K562 (cell line): ENCODE results near the gene ETV2. TPM values are rescaled to one million over a fixed set of nuclear protein-coding genes. Genes with fewer than 3 reads are reported as not detected.

Experiments
- AFF4 ChIP-seq: sonication (generic); formaldehyde crosslinking; IDR thresholded peaks from 2 replicates; pipeline ENCODE4 v1.8.0; 2023; ENCODE audit warnings: mild to moderate bottlenecking, missing genetic modification reagents
- BACH1 ChIP-seq: fragments of 200-800 bp; sonication (Bioruptor generic); IDR thresholded peaks from 2 replicates; pipeline ENCODE4 v1.6.1; 2016; ENCODE audit warnings: missing genetic modification characterization, missing compliant biosample characterization
- CTBP1 ChIP-seq: fragments of 450-650 bp; IDR thresholded peaks from 2 replicates; pipeline ENCODE4 v1.6.1; 2016; ENCODE audit warnings: borderline replicate concordance
- ESRRA ChIP-seq: fragments of 450-650 bp; IDR thresholded peaks from 2 replicates; pipeline ENCODE4 v1.6.1; 2014; ENCODE audit warnings: low read depth, mild to moderate bottlenecking, moderate library complexity, borderline replicate concordance
- FOSL1 ChIP-seq: fragments of 200-800 bp; sonication (Bioruptor generic); conservative IDR thresholded peaks from 2 replicates; pipeline ENCODE4 v1.6.1; 2016; ENCODE audit warnings: missing genetic modification characterization, missing compliant biosample characterization
- GABPB1 ChIP-seq: sonication (generic); formaldehyde crosslinking; IDR thresholded peaks from 2 replicates; pipeline ENCODE4 v1.8.0; 2022; ENCODE audit warnings: mild to moderate bottlenecking, missing genetic modification reagents
- GATAD2A ChIP-seq: fragments of 450-650 bp; IDR thresholded peaks from 2 replicates; pipeline ENCODE4 v1.6.1; 2017
- HDAC1 ChIP-seq, 2 experiments: fragments of 450-650 bp; IDR thresholded peaks; 2 replicates each; pipeline ENCODE4 v1.6.1; 2016 to 2017; ENCODE audit warnings: inconsistent platforms in 1 of 2, mild to moderate bottlenecking in 1 of 2, moderate library complexity in 1 of 2
- HDGF ChIP-seq: fragments of 450-650 bp; IDR thresholded peaks from 2 replicates; pipeline ENCODE4 v1.6.1; 2016
- HIVEP1 ChIP-seq: fragments of 250-450 bp; sonication (Bioruptor Pico); IDR thresholded peaks from 2 replicates; pipeline ENCODE4 v1.4.0; 2020; ENCODE audit warnings: mild to moderate bottlenecking
- LARP7 ChIP-seq: fragments of 450-650 bp; IDR thresholded peaks from 2 replicates; pipeline ENCODE4 v1.6.1; 2016
- MTA1 ChIP-seq: fragments of 450-650 bp; IDR thresholded peaks from 2 replicates; pipeline ENCODE4 v1.6.1; 2017; ENCODE audit warnings: borderline replicate concordance
- NEUROD1 ChIP-seq: fragments of 150-350 bp; IDR thresholded peaks from 2 replicates; pipeline ENCODE4 v1.6.1; 2014; ENCODE audit warnings: borderline replicate concordance, low read length, low read depth; ENCODE audit not compliant: partially characterized antibody
- SMC3 ChIP-seq: conservative IDR thresholded peaks from 2 replicates; pipeline ENCODE4 v1.6.1; 2011; ENCODE audit warnings: low read depth, low read length, improper control_type of control experiment; ENCODE audit not compliant: insufficient read depth
- SP1 ChIP-seq: sonication (generic); formaldehyde crosslinking; IDR thresholded peaks from 2 replicates; pipeline ENCODE4 v1.8.1; 2022; ENCODE audit warnings: mild to moderate bottlenecking, missing genetic modification reagents
- TCF7 ChIP-seq: sonication (generic); IDR thresholded peaks from 2 replicates; pipeline ENCODE4 v1.6.1; 2016; ENCODE audit warnings: antibody characterized with exemption, borderline replicate concordance
- TFAM ChIP-seq: fragments of 250-450 bp; sonication (Bioruptor Pico); conservative IDR thresholded peaks from 2 replicates; pipeline ENCODE4 v1.5.0; 2021; ENCODE audit warnings: mild to moderate bottlenecking, moderate library complexity
- ZKSCAN1 ChIP-seq: fragments of 150-350 bp; IDR thresholded peaks from 2 replicates; pipeline ENCODE4 v1.6.1; 2016; ENCODE audit warnings: low read depth, low read length
- ZNF511 ChIP-seq: sonication (generic); formaldehyde crosslinking; IDR thresholded peaks from 2 replicates; pipeline ENCODE4 v1.8.0; 2022; ENCODE audit warnings: mild to moderate bottlenecking, missing genetic modification reagents
- ZNF609 ChIP-seq: sonication (generic); formaldehyde crosslinking; IDR thresholded peaks from 2 replicates; pipeline ENCODE4 v1.8.1; 2023; ENCODE audit warnings: missing genetic modification reagents, mild to moderate bottlenecking, borderline replicate concordance
- polyA plus RNA-seq, 8 experiments: library from polyadenylated mRNA; depleted of rRNA in 4 of 8; stranded (reverse) in 5 of 8; unstranded in 3 of 8; fragments of >200 nt; fragmentation: Nextera tagmentation in 2 of 8; fragmentation: Illumina TruSeq in 1 of 8; extraction: Ambion mirVana in 2 of 8; extraction: Trizol in 1 of 8; gene quantifications; 2 replicates each; pipeline versions ENCODE4 v1.2.1 to v1.2.3, GENCODE V29; 2011 to 2014; ENCODE audit warnings: inconsistent platforms in 1 of 8, missing spikeins in 1 of 8
- total RNA-seq, 7 experiments: library from RNA; depleted of rRNA in 6 of 7; stranded (reverse); fragments of >200 nt in 6 of 7; fragmentation: Illumina TruSeq in 2 of 7; extraction: Trizol in 2 of 7; gene quantifications; 2 replicates each; pipeline versions ENCODE4 v1.2.1 to v1.2.3, GENCODE V29; 2011 to 2021; ENCODE audit warnings: low replicate concordance in 1 of 7

ETV2 gene
- total and polyA plus RNA-seq, 9 of the 15 experiments (the other 6 are each of a cell fraction or from before 2014, with no cell fraction given) = 0.11 to 3.7 (median 0.55) TPM

- TF ChIP-seq HDAC1 (IDR thresholded peaks at IDR 0.05) = peak; percentile 47 to 61; a peak in 1 of 4 replicates
- peak; percentile 48; the same call in 1 of the 2 replicates for TF ChIP-seq CTBP1
- TF ChIP-seq GATAD2A = 0 out of 2 replicates have a peak, but pooled peaks have one; percentile 67
- peak; percentile 75 for TF ChIP-seq GABPB1 (CRISPR knock-in tag)
- no peak for TF ChIP-seq HIVEP1 (CRISPR knock-in tag)
- TF ChIP-seq LARP7 = 0 out of 2 replicates have a peak, but pooled peaks have one; percentile 28
- 0 out of 2 replicates have a peak, but pooled peaks have one; percentile 20 for TF ChIP-seq ZKSCAN1
- TF ChIP-seq MTA1 = 0 out of 2 replicates have a peak, but pooled peaks have one; percentile 35
- TF ChIP-seq ZNF609 (CRISPR knock-in tag) = 0 out of 2 replicates have a peak, but pooled peaks have one; percentile 29
- TF ChIP-seq TFAM (CRISPR knock-in tag) = no peak
- TF ChIP-seq ESRRA = peak; percentile 31; the same call in 1 of the 2 replicates
- TF ChIP-seq NEUROD1 = peak; percentile 69
- TF ChIP-seq FOSL1 (tag) = no peak
- TF ChIP-seq SP1 = peak; percentile 76
- TF ChIP-seq AFF4 (CRISPR knock-in tag) = 0 out of 2 replicates have a peak, but pooled peaks have one; percentile 45
- 0 out of 2 replicates have a peak, but pooled peaks have one; percentile 43 for TF ChIP-seq TCF7
- TF ChIP-seq BACH1 (tag) = no peak
- TF ChIP-seq HDGF = 0 out of 2 replicates have a peak, but pooled peaks have one; percentile 21
- TF ChIP-seq SMC3 = peak; percentile 99
- TF ChIP-seq ZNF511 (CRISPR knock-in tag) = no peak
Observed at GRCh38 chr19:35693835-35694599, 52.5 kb downstream of the ETV2 start (continued).
